GM10266 (cell line): Measurements from ENCODE around the gene SGSM2.
A peak's percentile ranks its signal among the peaks of the same experiment; 100 is the strongest.
"Not testable (repeated sequence)": the region's sequence is repeated elsewhere in the genome, so short reads cannot be mapped to it uniquely, and the experiment has no call there.

ENCODE experiments used
- DNase-seq: peaks from one replicate; pipeline ENCODE4 v3.0.0; 2012; ENCODE audit errors: extremely low spot score
- CTCF ChIP-seq: IDR thresholded peaks from 2 replicates; pipeline ENCODE4 v1.5.1; 2012; ENCODE audit warnings: mild to moderate bottlenecking, low read depth; ENCODE audit not compliant: control insufficient read depth, insufficient read depth; ENCODE audit errors: missing control alignments

The SGSM2 gene

GRCh38 chr17:2302778-2303203 lies 34.5 kb upstream of the SGSM2 start:
- DNase-seq, result peak; percentile 28
- no peak for TF ChIP-seq CTCF

- TF ChIP-seq CTCF, result no peak
- DNase-seq, result peak; percentile 99
These were observed 33.8 kb upstream of the SGSM2 start, which contains the start of the genes SMG6 and SRR for GRCh38 chr17:2303204-2304188. Gene SMG6 (minus strand): TSS chr17:2303785. CDS start chr17:2303720, 65 bp downstream. Gene SRR (plus strand): TSS chr17:2303950. CDS start chr17:2315561, 11,611 bp downstream.

- no peak for TF ChIP-seq CTCF
- no peak for DNase-seq
These were observed 32.4 kb upstream of the SGSM2 start for GRCh38 chr17:2304931-2305330.

GRCh38 chr17:2309338-2310154 lies 27.8 kb upstream of the SGSM2 start:
- TF ChIP-seq CTCF, result no peak
- no peak for DNase-seq

- no peak for TF ChIP-seq CTCF
- DNase-seq, result no peak
These were observed 24.6 kb upstream of the SGSM2 start for GRCh38 chr17:2312736-2313135.

- DNase-seq, result not testable (repeated sequence)
These were observed 20.4 kb upstream of the SGSM2 start for GRCh38 chr17:2316916-2317205.

- DNase-seq, result no peak
- no peak for TF ChIP-seq CTCF
These were observed 19.5 kb upstream of the SGSM2 start for GRCh38 chr17:2317796-2318195.
